ENCODE data around the gene CIB4.

GRCh38 chr2:26583381-26583911 lies 57.7 kb downstream of the CIB4 start:
- TF ChIP-seq CTCF (IDR thresholded peaks at IDR 0.05) (no peak), POLR2A (IDR thresholded peaks at IDR 0.05) (no peak)
